ENCODE data around the gene ZFP36L1. TPM values are rescaled to one million over a fixed set of nuclear protein-coding genes. Genes with fewer than 3 reads are reported as not detected.

Gene ZFP36L1
- total RNA-seq, 1 experiment from 2014 or later: 426 TPM

DNA sequence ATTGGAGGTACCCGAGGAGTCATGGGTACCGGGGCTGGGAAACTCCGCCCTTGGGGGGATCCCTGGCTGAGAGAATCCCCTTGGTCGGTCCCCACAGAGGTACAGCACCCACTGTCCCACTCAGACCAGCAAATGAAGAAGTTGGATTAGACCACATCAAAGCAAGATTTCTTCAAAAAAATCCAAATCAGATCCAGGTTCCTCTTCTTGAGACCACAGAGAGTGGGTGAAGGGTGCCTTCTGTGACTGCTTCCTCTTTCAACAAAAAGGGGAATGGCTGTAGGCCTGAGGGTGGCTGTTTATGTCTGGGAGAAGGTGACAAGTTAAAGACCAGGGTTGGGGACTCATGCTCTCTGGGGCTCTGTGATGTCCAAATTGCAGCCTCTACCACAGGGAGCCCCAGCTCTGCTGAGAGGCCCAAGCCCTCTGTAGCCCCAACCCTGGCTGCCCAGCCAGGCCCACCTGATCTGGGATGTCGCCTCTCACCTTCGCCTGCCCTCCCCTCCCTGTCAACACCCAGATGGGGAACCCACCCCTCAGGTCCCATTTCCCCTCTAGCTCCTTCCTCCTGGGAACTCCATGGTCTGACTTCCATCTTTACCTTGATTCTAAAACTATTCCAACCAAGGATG, 50.9 kb downstream of the ZFP36L1 start:
- POLR2A ChIA-PET: interaction anchor here (0.7 kb wide), 1 partner anchor 18 kb away, joined by 5 read pairs; no protein-coding TSS in a partner anchor
- intact Hi-C loops (cut with micrococcal nuclease): no loop called here

DNA sequence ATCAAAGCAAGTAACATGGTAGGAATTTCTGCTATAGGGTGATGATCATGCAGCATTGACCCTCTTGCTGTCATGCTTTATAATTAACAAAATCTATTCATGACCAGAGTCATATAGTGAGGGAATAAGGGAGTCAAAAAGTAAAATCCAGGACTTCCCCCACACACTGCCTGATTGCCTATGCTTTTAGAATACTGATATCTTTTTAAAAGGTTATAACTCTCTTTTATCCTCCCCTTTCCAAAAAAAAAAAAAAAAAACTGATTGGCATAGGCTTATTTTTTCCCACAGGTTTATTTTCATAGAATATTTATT, 51.4 kb downstream of the ZFP36L1 start:
- Mint-ChIP-seq H3K9me3 (ENCODE audit: unreplicated experiment) (no peaks in the 10 kb centered on the region), H3K27me3 (ENCODE audit: insufficient read depth, unreplicated experiment) (no peaks in the 10 kb centered on the region), H3K27ac (ENCODE audit: low read depth, unreplicated experiment) (no peak overlapping the region), H3K4me1 (ENCODE audit: insufficient read depth, unreplicated experiment) (no peaks in the 10 kb centered on the region), H3K36me3 (ENCODE audit: insufficient read depth, unreplicated experiment) (no peaks in the 10 kb centered on the region), H3K4me3 (ENCODE audit: unreplicated experiment) (no peak overlapping the region)
- POLR2A ChIA-PET: no interaction called here
- no TSS peak for BruUV-seq (replicated peaks)
- TF ChIP-seq, protein P1, sequence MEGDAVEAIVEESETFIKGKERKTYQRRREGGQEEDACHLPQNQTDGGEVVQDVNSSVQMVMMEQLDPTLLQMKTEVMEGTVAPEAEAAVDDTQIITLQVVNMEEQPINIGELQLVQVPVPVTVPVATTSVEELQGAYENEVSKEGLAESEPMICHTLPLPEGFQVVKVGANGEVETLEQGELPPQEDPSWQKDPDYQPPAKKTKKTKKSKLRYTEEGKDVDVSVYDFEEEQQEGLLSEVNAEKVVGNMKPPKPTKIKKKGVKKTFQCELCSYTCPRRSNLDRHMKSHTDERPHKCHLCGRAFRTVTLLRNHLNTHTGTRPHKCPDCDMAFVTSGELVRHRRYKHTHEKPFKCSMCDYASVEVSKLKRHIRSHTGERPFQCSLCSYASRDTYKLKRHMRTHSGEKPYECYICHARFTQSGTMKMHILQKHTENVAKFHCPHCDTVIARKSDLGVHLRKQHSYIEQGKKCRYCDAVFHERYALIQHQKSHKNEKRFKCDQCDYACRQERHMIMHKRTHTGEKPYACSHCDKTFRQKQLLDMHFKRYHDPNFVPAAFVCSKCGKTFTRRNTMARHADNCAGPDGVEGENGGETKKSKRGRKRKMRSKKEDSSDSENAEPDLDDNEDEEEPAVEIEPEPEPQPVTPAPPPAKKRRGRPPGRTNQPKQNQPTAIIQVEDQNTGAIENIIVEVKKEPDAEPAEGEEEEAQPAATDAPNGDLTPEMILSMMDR (IDR thresholded peaks at IDR 0.05; ENCODE audit: unreplicated experiment): no peak
- no peak for DNase-seq (ENCODE audit: unreplicated experiment)
- CTCF ChIA-PET: interaction anchor here (0.5 kb wide), 1 partner anchor 175 kb away, joined by 3 read pairs; no protein-coding TSS in a partner anchor
- intact Hi-C loops (cut with micrococcal nuclease): no loop called here

More for the DNA sequence above, 50.9 kb downstream of the ZFP36L1 start:
- Mint-ChIP-seq H3K4me3 (ENCODE audit: unreplicated experiment) (no peak overlapping the region), H3K27me3 (ENCODE audit: insufficient read depth, unreplicated experiment) (no peaks in the 10 kb centered on the region), H3K27ac (ENCODE audit: low read depth, unreplicated experiment) (no peak overlapping the region), H3K4me1 (ENCODE audit: insufficient read depth, unreplicated experiment) (no peaks in the 10 kb centered on the region), H3K9me3 (ENCODE audit: unreplicated experiment) (no peaks in the 10 kb centered on the region), H3K36me3 (ENCODE audit: insufficient read depth, unreplicated experiment) (no peaks in the 10 kb centered on the region)
- CTCF ChIA-PET: no interaction called here
- TF ChIP-seq, protein P1 (IDR thresholded peaks at IDR 0.05; ENCODE audit: unreplicated experiment): no peak
- DNase-seq (ENCODE audit: unreplicated experiment): no peak
- no TSS peak for BruUV-seq (replicated peaks)

GRCh38 chr14:68740788-68741476, 51.9 kb downstream of the ZFP36L1 start:
- CTCF ChIA-PET: interaction anchor here (0.5 kb wide), 1 partner anchor 175 kb away, joined by 3 read pairs; no protein-coding TSS in a partner anchor

GRCh38 chr14:68739701-68740100, 53.2 kb downstream of the ZFP36L1 start:
- H3K36me3 Mint-ChIP-seq (ENCODE audit: insufficient read depth, unreplicated experiment): no peaks in the 10 kb centered on the region
- no peak overlapping the region for H3K27ac Mint-ChIP-seq (ENCODE audit: low read depth, unreplicated experiment)
- TF ChIP-seq, protein P1 (IDR thresholded peaks at IDR 0.05; ENCODE audit: unreplicated experiment): no peak
- no peaks in the 10 kb centered on the region for H3K9me3 Mint-ChIP-seq (ENCODE audit: unreplicated experiment)
- H3K4me1 Mint-ChIP-seq (ENCODE audit: insufficient read depth, unreplicated experiment): no peaks in the 10 kb centered on the region
- BruUV-seq (replicated peaks): no TSS peak
- no peak for DNase-seq (ENCODE audit: unreplicated experiment)
- intact Hi-C loops (cut with micrococcal nuclease): no loop called here
- H3K27me3 Mint-ChIP-seq (ENCODE audit: insufficient read depth, unreplicated experiment): no peaks in the 10 kb centered on the region
- ChIA-PET POLR2A (no interaction called here), CTCF (no interaction called here)
- H3K4me3 Mint-ChIP-seq (ENCODE audit: unreplicated experiment): no peak overlapping the region

More at GRCh38 chr14:68740788-68741476, 51.9 kb downstream of the ZFP36L1 start:
- H3K36me3 Mint-ChIP-seq (ENCODE audit: insufficient read depth, unreplicated experiment): no peaks in the 10 kb centered on the region
- no peaks in the 10 kb centered on the region for H3K4me1 Mint-ChIP-seq (ENCODE audit: insufficient read depth, unreplicated experiment)
- H3K27ac Mint-ChIP-seq (ENCODE audit: low read depth, unreplicated experiment): no peak overlapping the region
- intact Hi-C loops (cut with micrococcal nuclease): no loop called here
- TF ChIP-seq, protein P1 (IDR thresholded peaks at IDR 0.05; ENCODE audit: unreplicated experiment): no peak
- no peak overlapping the region for H3K4me3 Mint-ChIP-seq (ENCODE audit: unreplicated experiment)
- no peak for DNase-seq (ENCODE audit: unreplicated experiment)
- POLR2A ChIA-PET: no interaction called here
- BruUV-seq (replicated peaks): no TSS peak
- no peaks in the 10 kb centered on the region for H3K27me3 Mint-ChIP-seq (ENCODE audit: insufficient read depth, unreplicated experiment)
- H3K9me3 Mint-ChIP-seq (ENCODE audit: unreplicated experiment): no peaks in the 10 kb centered on the region

All from MCF 10A (cell line).